Measurements from ENCODE around the gene AOC2. TPM values are rescaled to one million over a fixed set of nuclear protein-coding genes. Genes with fewer than 3 reads are reported as not detected.

The AOC2 gene
- polyA plus RNA-seq, 3 donors: 0.09 to 1.6 TPM; not detected in 1

DNA sequence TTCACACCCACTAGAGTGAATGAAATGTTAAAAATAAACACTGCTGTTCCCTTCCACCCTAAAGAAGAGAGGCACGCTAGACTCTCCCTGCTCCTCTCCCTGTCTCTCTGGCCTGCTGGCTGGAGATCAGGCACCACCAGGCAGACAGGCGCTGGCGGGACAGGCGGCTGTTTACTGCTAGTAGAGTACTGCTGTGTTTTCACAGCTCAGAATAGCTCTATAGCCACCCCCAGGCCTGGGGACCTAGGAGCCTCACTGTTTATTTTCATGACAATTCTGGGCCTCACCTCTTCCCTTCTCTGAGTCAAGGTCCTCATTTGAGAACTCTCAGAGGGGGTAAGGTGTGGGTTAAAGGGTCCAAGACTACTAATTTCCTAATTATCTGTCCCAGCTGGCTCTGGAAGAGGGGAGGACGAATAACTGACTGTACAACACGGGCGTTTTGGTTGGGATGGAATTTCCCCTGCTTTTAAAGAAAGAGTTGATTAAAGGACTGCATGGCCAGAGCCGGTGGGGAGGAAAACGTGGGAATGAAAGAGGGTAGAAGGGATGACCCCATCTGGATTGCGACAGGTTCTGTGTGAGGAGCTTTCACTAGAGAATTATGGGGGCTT, 47.3 kb downstream of the AOC2 start:
- peaks cover 50 to 60% of the 10 kb centered on the region in 2 donors for H3K4me1 ChIP-seq (ENCODE audit: control insufficient read depth in 1 of 2, insufficient read depth in 2 of 2, low read length in 2 of 2)

DNA sequence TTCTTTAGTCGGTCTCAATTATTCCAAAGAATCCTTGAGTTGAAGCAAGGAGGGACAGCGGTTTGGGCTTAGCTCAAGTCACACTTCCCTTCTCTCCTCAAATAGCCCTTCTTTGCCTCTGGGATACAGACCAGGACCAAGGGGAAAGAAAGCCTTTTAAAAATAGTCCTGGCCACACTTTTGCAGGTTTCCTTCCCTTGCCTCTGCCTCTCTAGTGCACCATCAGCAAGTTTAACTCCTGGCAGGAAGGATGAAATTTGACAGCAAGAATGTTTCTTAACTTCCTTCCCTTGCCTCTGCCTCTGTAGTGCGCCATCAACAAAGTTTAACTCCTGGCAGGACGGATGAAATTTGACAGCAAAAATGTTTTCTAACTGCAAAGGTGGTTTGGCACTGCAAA, 49.0 kb downstream of the AOC2 start:
- peak in 1 of 3 donors; percentile 18 for DNase-seq
- H3K4me3 Mint-ChIP-seq: peak overlapping the region; percentile 60 to 89
- intact Hi-C loops (cut with micrococcal nuclease): no loop called here
- H3K4me1 ChIP-seq (ENCODE audit: control insufficient read depth in 1 of 2, insufficient read depth in 2 of 2, low read length in 2 of 2): peaks cover 37 to 47% of the 10 kb centered on the region in 2 donors
- no CpG with 5 or more reads among the region's 4 CpGs for WGBS (ENCODE audit: insufficient coverage)
- no peaks in the 10 kb centered on the region for H3K27me3 ChIP-seq (ENCODE audit: control insufficient read depth in 2 of 2, insufficient read depth in 2 of 2, low read length in 2 of 2)
- TF ChIP-seq, protein P1, sequence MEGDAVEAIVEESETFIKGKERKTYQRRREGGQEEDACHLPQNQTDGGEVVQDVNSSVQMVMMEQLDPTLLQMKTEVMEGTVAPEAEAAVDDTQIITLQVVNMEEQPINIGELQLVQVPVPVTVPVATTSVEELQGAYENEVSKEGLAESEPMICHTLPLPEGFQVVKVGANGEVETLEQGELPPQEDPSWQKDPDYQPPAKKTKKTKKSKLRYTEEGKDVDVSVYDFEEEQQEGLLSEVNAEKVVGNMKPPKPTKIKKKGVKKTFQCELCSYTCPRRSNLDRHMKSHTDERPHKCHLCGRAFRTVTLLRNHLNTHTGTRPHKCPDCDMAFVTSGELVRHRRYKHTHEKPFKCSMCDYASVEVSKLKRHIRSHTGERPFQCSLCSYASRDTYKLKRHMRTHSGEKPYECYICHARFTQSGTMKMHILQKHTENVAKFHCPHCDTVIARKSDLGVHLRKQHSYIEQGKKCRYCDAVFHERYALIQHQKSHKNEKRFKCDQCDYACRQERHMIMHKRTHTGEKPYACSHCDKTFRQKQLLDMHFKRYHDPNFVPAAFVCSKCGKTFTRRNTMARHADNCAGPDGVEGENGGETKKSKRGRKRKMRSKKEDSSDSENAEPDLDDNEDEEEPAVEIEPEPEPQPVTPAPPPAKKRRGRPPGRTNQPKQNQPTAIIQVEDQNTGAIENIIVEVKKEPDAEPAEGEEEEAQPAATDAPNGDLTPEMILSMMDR (IDR thresholded peaks at IDR 0.05): no peak
- H3K4me3 ChIP-seq (replicated peaks in 1 of 3; ENCODE audit: low read depth in 2 of 3, low read length in 3 of 3): peak overlapping the region; percentile 1 to 67 (median 12)
- no peaks in the 10 kb centered on the region for H3K36me3 ChIP-seq (replicated peaks in 1 of 2; ENCODE audit: control insufficient read depth in 1 of 2, insufficient read depth in 2 of 2, low read length in 2 of 2)
- H3K27ac ChIP-seq (ENCODE audit: low read depth in 1 of 2, low read length in 2 of 2): peak overlapping the region; percentile 29 to 82
- no peaks in the 10 kb centered on the region for H3K27me3 Mint-ChIP-seq (ENCODE audit: low read depth in 3 of 3)
- no peaks in the 10 kb centered on the region for H3K9me3 Mint-ChIP-seq
- no peaks in the 10 kb centered on the region for H4K20me1 ChIP-seq (ENCODE audit: insufficient read depth, low read length)
- no peaks in the 10 kb centered on the region for H3K9me3 ChIP-seq (replicated peaks in 1 of 2; ENCODE audit: control insufficient read depth in 1 of 2, insufficient read depth in 1 of 2, low read length in 2 of 2)
- H3K9ac ChIP-seq (ENCODE audit: insufficient read depth, low read length, poor library complexity, severe bottlenecking): no peak overlapping the region
- no peaks in the 10 kb centered on the region for H3K36me3 Mint-ChIP-seq
- no peaks in the 10 kb centered on the region for H3K79me2 ChIP-seq (ENCODE audit: insufficient read depth, low read length)
- peaks cover 50% of the 10 kb centered on the region for H3K4me1 Mint-ChIP-seq
- H3K4me2 ChIP-seq (replicated peaks; ENCODE audit: extremely low read depth, low read length, poor library complexity, severe bottlenecking): peak overlapping the region; percentile 81
- H2AFZ ChIP-seq (ENCODE audit: insufficient read depth, low read depth, low read length, poor library complexity, severe bottlenecking): peak overlapping the region; percentile 70
- H3K27ac Mint-ChIP-seq: peak overlapping the region; percentile 43 to 93 (median 86)

More for the DNA sequence above, 47.3 kb downstream of the AOC2 start:
- TF ChIP-seq, protein P1 (IDR thresholded peaks at IDR 0.05): no peak
- H3K4me2 ChIP-seq (replicated peaks; ENCODE audit: extremely low read depth, low read length, poor library complexity, severe bottlenecking): no peak overlapping the region
- Mint-ChIP-seq H3K9me3 (no peaks in the 10 kb centered on the region), H3K36me3 (no peaks in the 10 kb centered on the region), H3K27ac (peak overlapping the region in 5 of 7 donors; percentile 18 to 74 (median 47)), H3K27me3 (ENCODE audit: low read depth in 3 of 3) (peaks cover 0 to 2% (median 0%) of the 10 kb centered on the region in 3 donors), H3K4me1 (peaks cover 62% of the 10 kb centered on the region), H3K4me3 (no peak overlapping the region)
- no peaks in the 10 kb centered on the region for H3K79me2 ChIP-seq (ENCODE audit: insufficient read depth, low read length)
- peak overlapping the region; percentile 30 for H2AFZ ChIP-seq (ENCODE audit: insufficient read depth, low read depth, low read length, poor library complexity, severe bottlenecking)
- no peak for DNase-seq
- H3K27ac ChIP-seq (ENCODE audit: low read depth in 1 of 2, low read length in 2 of 2): no peak overlapping the region
- no peak overlapping the region for H3K9ac ChIP-seq (ENCODE audit: insufficient read depth, low read length, poor library complexity, severe bottlenecking)
- H3K9me3 ChIP-seq (replicated peaks in 1 of 2; ENCODE audit: control insufficient read depth in 1 of 2, insufficient read depth in 1 of 2, low read length in 2 of 2): no peaks in the 10 kb centered on the region
- no peaks in the 10 kb centered on the region for H3K36me3 ChIP-seq (replicated peaks in 1 of 2; ENCODE audit: control insufficient read depth in 1 of 2, insufficient read depth in 2 of 2, low read length in 2 of 2)
- no peaks in the 10 kb centered on the region for H4K20me1 ChIP-seq (ENCODE audit: insufficient read depth, low read length)
- intact Hi-C loops (cut with micrococcal nuclease): no loop called here
- H3K27me3 ChIP-seq (ENCODE audit: control insufficient read depth in 2 of 2, insufficient read depth in 2 of 2, low read length in 2 of 2): no peaks in the 10 kb centered on the region
- H3K4me3 ChIP-seq (replicated peaks in 1 of 3; ENCODE audit: low read depth in 2 of 3, low read length in 3 of 3): no peak overlapping the region
- WGBS (ENCODE audit: insufficient coverage): 65% methylated on average over 5 of the region's 10 CpGs
